GM03348 (cell line): ENCODE results near the gene DLX5.

Source experiments
- DNase-seq: peaks from one replicate; pipeline ENCODE4 v3.0.0; 2012; ENCODE audit warnings: low spot score

The DLX5 gene

DNA sequence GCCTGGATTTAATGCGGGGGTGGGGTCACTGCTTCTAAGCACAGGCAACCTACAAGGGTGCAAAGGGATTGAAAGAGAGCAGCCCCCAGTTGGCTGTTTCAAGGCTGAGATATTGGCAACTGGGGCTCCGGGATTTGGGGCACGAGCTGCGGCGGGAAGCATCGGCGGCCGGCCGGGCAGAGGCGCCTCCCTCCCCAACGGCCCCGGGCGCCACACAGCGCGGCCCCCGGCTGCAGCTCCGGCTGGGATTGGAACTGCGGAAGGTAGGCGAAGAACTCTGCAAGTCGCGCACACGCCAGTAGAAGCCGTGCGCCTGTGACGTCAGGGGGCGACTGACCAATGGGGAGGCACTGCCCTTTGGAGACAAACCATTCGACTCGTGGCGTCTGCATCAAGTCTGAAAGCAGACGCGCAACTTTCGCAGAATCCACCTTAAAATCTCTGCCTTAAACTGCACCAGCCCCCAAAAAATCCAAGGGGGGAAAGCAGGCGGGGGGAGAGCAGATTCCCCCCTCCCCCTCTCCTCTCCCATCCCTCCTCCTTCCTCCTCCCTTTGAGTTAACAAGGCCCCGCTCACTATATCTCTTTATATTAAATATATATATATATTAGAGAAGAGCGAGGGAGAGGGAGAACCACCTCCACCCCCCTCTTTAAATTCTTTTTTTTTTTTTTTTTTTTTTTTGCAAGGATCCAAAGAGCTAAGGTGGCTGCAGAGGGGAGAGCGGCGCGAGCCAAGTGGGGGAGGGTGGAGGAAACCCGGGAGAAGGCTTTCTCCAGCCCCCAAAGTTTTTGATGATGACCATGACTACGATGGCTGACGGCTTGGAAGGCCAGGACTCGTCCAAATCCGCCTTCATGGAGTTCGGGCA lies 19.2 kb downstream of the DLX5 start, which contains the start of gene DLX6:
TSS of gene DLX6 (plus strand) at position 371 of the 872 bp plus-strand sequence. CDS start at position 796, 425 bp downstream.
- no peak for DNase-seq

- DNase-seq = no peak
Measured at GRCh38 chr7:97004247-97005182, 20.1 kb downstream of the DLX5 start.

DNA sequence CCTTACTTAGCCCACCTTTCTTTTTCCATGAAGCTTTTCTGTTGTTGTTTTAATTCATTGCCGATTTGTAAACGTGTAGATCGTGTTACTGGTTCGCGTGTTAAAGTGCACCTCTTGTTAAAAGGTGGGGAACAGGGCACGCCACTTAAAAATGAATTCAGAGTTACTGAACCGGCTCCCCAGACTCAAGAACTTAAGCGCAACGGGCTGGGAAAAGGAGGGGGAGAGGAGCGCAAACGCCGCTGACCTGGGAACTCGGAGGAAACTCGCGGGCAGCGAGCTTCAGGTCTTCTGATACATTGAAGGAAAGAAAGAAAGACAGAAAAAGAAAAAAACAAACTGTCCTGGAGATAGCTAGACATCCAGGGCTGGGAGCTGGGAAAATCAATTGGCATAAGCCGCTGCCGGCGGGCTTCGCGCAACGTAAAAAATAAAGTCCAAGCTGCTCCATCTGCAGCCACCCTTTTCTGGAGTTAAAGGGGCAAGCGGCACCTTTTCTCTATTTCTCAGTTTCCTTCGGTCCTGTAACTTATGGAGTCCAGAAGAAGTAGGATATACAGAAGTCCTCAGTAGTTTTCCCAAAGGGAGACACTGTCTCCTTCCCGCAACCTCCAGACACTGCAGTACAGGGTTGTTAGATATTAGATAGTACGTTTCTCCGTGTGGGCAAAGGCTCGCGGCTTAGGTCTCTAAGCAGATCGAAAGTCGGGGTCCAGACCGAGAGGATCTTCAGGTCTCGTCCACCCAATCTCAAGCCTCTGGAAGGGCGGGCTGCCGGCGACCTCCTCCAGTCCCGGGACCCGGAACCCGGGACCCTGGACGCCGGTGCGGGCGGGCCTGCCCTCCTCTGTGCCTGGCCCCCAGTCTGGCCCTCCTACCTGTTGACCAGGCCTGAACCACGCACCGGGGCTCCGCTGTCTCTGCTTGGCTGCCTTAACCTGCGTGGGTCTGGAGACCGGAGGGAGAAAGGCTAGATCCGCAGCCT lies 21.1 kb downstream of the DLX5 start:
- no peak for DNase-seq

DNA sequence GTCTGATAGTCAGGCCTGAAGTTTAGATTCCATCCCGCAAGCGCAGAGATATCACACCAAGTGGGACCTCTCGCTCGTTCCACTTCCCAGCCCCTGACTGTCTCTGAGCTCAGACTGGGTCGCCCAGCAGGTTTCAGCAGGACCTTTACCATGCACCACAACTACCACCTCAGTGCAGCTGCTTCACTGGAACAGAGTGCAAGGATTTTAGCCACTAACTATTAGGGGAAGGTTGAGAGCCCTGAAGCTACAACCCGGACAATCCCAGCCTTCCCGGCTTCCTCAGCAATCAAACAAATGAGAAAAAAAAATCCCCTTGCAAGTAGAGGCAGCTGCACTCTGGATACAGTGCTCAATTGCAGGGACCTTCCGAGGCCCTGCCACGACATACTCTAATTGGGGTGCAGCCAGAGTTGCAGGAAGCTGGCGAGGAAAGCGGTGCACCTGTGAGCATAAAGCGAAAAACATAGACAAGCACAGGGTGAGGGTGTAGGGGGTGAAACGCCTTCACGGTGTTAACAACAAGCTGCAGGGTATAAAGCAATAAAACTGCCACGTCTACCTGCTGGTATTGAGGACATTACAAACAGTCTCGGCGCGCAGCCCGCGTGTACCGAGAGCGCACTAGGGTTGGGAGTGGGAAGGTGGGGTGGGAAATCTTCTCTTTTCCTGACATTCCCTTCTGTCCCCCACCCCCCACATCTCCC lies 21.9 kb downstream of the DLX5 start:
- DNase-seq = no peak

GRCh38 chr7:97001656-97002554 lies 22.7 kb downstream of the DLX5 start:
- DNase-seq = no peak

DNA sequence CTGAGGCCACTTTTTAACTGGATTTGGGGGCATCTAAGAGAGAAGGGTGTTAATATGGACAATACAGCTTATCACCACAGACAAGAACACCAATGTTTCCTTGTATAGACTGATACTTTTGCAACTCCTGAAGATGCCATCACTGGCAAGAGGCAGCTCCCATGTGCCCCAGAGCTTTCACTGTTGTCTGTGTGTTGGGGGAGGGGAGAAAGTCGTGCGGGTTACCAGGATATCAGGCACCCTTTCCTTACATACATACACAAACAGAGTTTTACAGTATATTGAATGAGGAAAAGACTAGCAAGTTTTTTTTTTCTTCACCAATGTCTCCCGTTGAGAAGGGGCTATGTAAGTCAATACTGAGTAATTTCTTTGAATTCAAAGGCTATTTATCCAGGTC lies 23.4 kb downstream of the DLX5 start:
- DNase-seq = no peak

GRCh38 chr7:96998744-96999143 lies 25.9 kb downstream of the DLX5 start:
- DNase-seq = no peak

- DNase-seq = no peak
Measured at GRCh38 chr7:96998333-96998732, 26.3 kb downstream of the DLX5 start.

DNA sequence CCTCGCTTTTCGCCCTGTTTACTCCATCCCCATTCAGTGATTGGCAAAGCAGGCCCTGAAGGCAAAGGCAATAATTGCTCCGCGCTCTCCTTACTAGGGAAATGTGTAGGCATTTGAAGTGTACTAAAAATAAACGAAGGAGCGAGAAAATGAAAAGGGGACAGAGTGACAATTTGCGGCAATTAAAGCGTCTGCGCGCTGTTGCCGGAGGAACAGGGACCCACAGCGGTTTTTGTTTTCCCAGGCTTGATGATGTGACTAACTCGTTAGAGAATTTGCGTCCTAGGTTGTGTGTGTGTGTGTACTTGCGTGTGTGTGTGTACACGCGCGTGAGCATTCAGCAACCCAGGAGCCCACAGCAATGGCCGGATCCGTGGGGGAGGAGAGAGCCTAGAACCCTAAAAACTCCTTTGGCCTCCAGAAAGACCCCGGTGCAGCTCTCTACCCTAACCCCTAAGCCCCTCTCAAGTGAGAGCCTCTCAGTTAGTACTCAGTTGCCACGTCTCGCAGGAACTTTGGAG lies 27.1 kb downstream of the DLX5 start:
- no peak for DNase-seq

DNA sequence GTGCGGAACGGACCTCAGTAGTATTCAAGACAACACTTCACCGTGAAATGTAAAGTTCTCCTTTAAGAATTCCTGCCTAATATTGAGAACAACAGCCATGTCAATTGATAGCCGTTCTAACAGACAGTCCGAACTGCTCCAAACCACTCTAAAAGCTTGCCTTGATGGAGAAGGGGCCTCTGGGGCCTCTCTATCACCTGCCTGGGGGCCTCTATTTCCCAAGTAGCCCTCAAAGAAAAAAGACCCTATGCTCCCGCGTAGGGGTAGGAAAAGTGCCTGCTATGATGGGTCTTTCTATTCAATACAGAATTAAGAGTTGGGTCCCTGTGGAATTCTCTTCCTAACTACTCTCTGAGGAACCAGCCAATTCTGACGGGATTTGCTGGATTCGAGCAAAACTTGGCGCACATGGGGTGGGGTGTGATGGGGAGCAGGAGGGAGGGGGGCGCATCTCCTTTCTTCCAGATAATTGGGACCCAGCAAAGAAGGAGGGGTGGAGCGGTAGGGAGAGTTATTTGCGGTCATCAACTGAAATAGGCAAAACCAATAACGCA lies 27.6 kb downstream of the DLX5 start:
- no peak for DNase-seq

DNA sequence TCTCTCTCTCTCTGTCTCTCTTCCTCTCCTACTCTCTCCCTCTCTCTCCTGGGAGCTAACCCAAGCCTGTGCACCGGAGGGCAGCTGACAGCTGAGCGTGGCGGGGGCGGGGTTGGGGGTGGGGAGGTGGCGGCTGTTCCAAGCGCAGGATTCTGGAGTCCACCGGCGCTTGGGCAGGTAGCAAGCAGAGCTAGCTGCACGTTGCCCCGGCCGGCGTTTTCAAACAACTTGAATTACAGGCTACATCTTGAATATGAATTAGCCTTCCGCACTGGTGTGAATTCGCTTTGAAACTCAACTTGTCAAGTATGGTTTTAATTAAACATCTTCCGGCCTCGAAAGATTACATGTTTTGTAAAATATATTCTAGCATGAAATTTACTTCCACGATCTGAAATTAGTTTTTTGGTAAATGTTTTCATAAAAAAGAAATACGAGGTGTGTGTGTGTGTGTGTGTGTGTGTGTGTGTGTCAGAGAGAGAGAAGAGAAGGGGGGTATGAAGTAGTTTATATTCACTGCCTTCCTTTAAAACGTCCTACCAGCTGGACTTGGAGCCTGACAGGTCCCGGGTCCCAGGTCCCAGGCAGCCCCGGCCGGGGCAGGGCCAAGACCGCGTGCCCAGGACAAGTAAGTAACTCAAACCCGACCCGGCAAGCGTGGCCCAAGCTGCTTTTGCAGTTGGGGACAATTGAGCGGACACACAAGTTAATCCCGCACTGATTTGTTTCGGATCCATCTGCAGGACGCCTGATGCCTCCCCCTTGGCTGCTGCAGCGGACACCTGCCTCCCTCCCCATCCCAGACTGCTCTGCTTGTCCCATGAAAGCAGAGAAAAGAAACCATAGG lies 28.3 kb downstream of the DLX5 start:
- no peak for DNase-seq

DNA sequence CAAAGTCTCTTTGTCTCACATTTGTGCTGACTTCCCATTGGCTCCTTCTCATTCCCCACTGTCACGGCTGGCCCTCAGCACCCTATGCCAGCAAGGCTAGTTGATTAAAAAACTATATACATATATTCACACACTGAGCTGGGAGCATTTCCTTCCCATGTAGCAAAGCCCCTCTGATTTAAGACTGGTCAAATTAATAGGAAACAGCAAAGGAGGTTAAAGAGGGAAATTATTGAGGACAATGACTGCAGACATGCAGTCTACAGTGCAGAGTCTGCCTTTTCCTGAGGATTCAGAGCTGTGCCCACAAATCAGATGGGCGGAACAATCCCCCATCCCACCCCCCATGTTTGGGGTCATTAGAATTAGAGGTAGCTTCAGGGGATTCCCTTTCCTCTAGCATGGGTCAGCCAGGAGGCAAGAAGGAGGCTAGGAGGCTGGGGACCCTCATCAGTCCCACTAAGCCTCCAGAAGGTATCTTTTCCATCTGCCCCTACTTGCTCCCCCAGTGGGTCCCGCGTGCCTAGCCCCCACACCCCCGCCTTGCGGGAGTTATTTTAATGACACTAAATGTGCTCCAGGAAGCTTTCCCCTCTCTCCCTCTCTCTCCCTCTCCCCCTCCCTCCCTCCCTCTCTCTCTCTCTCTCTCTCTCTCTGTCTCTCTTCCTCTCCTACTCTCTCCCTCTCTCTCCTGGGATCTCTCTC lies 29.1 kb downstream of the DLX5 start:
- DNase-seq = no peak

- no peak for DNase-seq
Measured at GRCh38 chr7:96993980-96994379, 30.7 kb downstream of the DLX5 start.

DNA sequence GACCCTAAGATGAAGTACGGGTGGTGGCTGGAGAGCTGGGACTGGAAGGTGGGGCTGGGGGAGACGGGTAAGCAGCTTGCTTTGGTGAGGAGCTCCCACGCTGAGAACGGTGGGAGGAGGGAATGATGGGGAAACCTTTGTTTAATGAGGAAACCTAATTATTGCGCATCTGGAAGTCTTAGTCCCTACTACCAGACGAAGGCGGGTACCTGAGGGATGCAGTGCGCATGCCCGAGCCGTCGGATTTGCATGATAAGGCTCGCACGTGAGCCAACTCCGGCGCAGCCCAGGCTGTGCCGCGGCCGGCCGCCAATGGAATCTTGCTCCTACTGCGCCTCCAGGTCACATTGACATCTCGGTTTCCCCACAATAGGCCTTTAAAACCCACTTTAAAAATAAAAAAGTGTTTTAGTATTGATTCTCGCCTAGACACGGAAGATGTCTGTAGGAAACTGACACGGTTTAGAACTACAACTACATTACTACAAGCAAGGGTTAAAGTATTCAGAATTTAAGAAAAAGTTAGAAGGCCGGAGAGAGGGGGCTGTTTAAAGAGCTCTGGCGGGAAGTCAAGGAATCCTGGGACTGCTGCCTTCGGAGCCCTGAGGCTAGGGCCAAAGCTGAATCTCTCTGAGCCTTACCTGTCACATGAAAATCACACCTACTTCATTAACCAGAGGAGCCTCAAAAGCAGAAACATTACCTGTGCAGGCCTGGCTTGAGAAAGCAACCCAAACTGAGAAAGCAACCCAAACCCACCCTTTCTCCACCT lies 31.4 kb downstream of the DLX5 start:
- no peak for DNase-seq

DNA sequence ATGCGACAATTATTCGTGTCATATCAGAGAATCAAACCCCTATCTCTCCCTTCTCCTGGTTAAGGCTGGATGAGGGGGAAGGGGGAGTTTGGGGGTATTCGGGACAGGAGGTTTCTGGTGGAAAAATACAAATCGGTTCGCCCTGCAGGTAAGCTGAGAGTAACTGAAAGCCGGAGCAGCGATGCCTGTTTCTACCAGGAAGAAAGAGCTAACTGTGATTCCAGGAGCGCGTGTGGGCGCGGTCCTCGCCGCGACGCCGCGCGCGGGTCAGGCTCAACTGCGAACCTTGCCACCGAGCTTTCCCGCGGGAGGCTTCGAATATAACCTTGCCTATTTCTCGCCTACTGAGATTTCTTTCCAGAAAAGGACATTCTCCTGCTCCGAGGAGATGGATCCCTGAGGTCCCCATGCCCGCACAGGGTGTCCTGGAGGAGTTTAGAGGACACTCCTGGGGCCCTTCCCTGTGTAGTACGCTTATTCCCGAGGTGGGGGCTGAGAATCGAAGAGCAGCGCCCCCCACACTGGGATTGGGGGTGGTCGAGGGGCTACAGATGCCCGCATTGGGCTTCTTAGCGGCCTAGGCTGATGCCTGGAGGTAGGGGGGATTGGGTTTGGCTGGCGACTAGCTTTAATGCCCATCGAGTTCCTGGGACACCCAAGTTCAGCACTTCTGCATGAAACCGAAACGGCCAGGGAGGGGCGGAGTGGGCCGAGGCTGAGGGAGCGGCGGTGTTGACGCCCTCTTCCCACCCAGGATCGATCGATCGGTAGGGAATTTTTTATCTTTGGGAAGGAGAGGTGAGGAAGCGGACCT lies 32.2 kb downstream of the DLX5 start:
- DNase-seq = no peak

DNA sequence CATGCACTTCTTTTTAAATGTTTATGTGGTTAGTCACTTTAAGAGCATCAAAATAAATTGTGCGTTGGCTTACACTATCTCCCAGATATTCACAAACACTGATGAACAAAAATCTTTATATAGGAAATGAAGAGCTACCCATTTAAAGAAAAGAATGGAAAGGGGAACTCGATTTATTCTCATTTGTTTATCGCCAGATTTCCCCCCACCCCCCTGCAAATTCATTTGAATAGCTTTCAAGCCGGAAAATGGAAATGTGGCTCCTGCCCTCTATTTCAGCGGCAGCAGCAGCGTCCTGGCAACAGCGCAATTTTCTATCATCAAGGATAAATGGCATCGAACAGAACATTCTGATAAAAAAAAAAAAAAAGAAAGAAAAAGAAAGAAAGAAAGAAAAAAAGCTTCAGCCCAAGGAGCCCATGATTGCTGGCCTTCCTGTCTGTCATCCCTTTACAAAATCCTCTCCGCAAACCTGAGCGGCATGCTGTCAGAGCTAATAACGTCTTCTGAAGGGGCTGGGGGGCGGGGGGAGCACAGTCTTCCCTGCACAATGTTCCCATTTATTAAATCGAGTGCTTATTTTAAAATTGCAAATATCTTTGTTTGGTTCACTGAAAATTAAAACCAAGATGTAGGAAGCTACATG lies 33.0 kb downstream of the DLX5 start:
- DNase-seq = no peak
